ENCODE data around the gene RBFOX1.

Gene RBFOX1

DNA sequence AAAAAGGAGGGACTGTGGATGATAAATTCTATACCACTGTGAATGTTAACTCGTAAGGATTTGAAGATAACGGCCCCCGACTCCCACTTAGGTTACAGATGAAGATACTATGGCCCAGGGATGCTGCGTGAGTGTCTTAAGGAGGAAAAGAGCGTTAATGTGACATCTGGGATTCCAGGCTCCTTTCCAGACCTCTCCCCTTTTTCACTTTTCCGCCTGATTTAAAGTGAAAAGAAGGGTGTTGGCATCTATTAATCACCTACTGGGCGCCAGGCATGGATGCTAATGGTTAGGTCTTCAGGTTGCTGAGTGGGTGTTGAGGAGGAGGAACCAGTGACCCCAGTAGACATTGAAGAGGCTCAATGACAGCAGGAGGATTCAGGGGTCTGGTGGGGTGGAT lies 117.8 kb downstream of the RBFOX1 start:
- H3K79me2 ChIP-seq (ENCODE audit: insufficient read depth, low read length): no peaks in the 10 kb centered on the region
- no peaks in the 10 kb centered on the region for H3K9me3 ChIP-seq (ENCODE audit: insufficient read depth, low read depth, low read length)
- no peaks in the 10 kb centered on the region for H3K36me3 ChIP-seq (ENCODE audit: insufficient read depth, low read length)
- TF ChIP-seq, protein P1, sequence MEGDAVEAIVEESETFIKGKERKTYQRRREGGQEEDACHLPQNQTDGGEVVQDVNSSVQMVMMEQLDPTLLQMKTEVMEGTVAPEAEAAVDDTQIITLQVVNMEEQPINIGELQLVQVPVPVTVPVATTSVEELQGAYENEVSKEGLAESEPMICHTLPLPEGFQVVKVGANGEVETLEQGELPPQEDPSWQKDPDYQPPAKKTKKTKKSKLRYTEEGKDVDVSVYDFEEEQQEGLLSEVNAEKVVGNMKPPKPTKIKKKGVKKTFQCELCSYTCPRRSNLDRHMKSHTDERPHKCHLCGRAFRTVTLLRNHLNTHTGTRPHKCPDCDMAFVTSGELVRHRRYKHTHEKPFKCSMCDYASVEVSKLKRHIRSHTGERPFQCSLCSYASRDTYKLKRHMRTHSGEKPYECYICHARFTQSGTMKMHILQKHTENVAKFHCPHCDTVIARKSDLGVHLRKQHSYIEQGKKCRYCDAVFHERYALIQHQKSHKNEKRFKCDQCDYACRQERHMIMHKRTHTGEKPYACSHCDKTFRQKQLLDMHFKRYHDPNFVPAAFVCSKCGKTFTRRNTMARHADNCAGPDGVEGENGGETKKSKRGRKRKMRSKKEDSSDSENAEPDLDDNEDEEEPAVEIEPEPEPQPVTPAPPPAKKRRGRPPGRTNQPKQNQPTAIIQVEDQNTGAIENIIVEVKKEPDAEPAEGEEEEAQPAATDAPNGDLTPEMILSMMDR (conservative IDR thresholded peaks at IDR 0.05; ENCODE audit: low read length): no peak
- no peak for TF ChIP-seq EZH2phosphoT487 (IDR thresholded peaks at IDR 0.05; ENCODE audit: borderline replicate concordance)
- no peaks in the 10 kb centered on the region for H3K27me3 ChIP-seq (ENCODE audit: insufficient read depth, low read length, poor library complexity, severe bottlenecking)
- H3K4me1 ChIP-seq (ENCODE audit: insufficient read depth, low read length, poor library complexity, severe bottlenecking): no peaks in the 10 kb centered on the region
- H3K9me2 ChIP-seq (replicated peaks; ENCODE audit: low read depth, low read length): no peaks in the 10 kb centered on the region
- no peak overlapping the region for H2AFZ ChIP-seq (ENCODE audit: low read length)
- no peak overlapping the region for H3K9ac ChIP-seq (ENCODE audit: low read depth, low read length, poor library complexity, severe bottlenecking)
- no peak overlapping the region for H3K4me3 ChIP-seq (ENCODE audit: low read length, poor library complexity, severe bottlenecking)
- no peaks in the 10 kb centered on the region for H3F3A ChIP-seq (ENCODE audit: low read depth)
- no peaks in the 10 kb centered on the region for H4K20me1 ChIP-seq (ENCODE audit: insufficient read depth, low read length, poor library complexity, severe bottlenecking)
- H3K4me2 ChIP-seq (ENCODE audit: low read depth, low read length, poor library complexity, severe bottlenecking): no peak overlapping the region

DNA sequence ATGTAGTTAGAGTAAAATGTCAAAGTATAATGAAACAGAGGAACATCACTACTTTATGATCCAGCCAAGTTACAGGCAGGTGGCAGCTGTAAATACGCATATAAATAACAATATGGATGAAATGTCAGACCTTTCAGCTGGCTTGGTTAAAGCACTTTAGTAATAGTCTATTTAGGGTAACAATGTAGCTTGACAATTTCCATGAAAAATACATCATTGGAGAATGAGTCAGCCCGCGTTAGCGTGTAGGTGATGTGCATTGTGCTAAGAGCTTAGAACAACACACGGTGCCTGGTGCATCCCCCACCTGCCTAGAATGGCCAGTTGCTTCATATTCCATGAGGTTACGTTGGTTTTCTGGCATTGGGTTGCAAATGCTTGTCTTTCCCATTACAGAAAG lies 119.4 kb downstream of the RBFOX1 start:
- H3K27me3 ChIP-seq (ENCODE audit: insufficient read depth, low read length, poor library complexity, severe bottlenecking): no peaks in the 10 kb centered on the region
- H3K9me2 ChIP-seq (replicated peaks; ENCODE audit: low read depth, low read length): no peaks in the 10 kb centered on the region
- no peak overlapping the region for H3K9ac ChIP-seq (ENCODE audit: low read depth, low read length, poor library complexity, severe bottlenecking)
- H3K9me3 ChIP-seq (ENCODE audit: insufficient read depth, low read depth, low read length): no peaks in the 10 kb centered on the region
- H3K4me3 ChIP-seq (ENCODE audit: low read length, poor library complexity, severe bottlenecking): no peak overlapping the region
- no peak overlapping the region for H2AFZ ChIP-seq (ENCODE audit: low read length)
- no peaks in the 10 kb centered on the region for H3K4me1 ChIP-seq (ENCODE audit: insufficient read depth, low read length, poor library complexity, severe bottlenecking)
- H3K36me3 ChIP-seq (ENCODE audit: insufficient read depth, low read length): no peaks in the 10 kb centered on the region
- no peaks in the 10 kb centered on the region for H3K79me2 ChIP-seq (ENCODE audit: insufficient read depth, low read length)
- no peak for TF ChIP-seq EZH2phosphoT487 (IDR thresholded peaks at IDR 0.05; ENCODE audit: borderline replicate concordance)
- TF ChIP-seq, protein P1 (conservative IDR thresholded peaks at IDR 0.05; ENCODE audit: low read length): no peak
- H4K20me1 ChIP-seq (ENCODE audit: insufficient read depth, low read length, poor library complexity, severe bottlenecking): no peaks in the 10 kb centered on the region
- H3K4me2 ChIP-seq (ENCODE audit: low read depth, low read length, poor library complexity, severe bottlenecking): no peak overlapping the region
- H3F3A ChIP-seq (ENCODE audit: low read depth): no peaks in the 10 kb centered on the region

DNA sequence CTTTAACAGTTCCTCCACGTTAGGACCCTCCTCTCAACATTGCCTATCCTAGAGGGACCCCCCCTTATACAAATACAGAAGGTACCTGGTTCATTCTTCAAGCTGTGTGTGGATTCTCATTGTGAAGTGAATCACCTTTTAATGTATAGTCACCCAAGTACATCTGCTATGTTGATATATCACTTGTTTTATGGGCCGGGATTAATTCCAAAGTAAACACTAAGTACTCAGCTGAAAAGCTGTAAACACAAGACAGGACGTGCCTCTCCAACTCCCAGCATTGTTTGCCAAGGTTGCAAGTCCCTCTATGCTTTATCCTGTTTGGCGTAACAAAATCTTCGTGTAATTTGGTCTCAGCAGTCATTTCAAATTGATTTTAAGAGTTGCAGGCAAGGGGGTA lies 123.6 kb downstream of the RBFOX1 start:
- H3F3A ChIP-seq (ENCODE audit: low read depth): no peaks in the 10 kb centered on the region
- no peaks in the 10 kb centered on the region for H3K27me3 ChIP-seq (ENCODE audit: insufficient read depth, low read length, poor library complexity, severe bottlenecking)
- H3K9ac ChIP-seq (ENCODE audit: low read depth, low read length, poor library complexity, severe bottlenecking): no peak overlapping the region
- TF ChIP-seq EZH2phosphoT487 (IDR thresholded peaks at IDR 0.05; ENCODE audit: borderline replicate concordance): no peak
- TF ChIP-seq, protein P1 (conservative IDR thresholded peaks at IDR 0.05; ENCODE audit: low read length): no peak
- H3K79me2 ChIP-seq (ENCODE audit: insufficient read depth, low read length): no peaks in the 10 kb centered on the region
- no peak overlapping the region for H3K4me3 ChIP-seq (ENCODE audit: low read length, poor library complexity, severe bottlenecking)
- H2AFZ ChIP-seq (ENCODE audit: low read length): no peak overlapping the region
- no peaks in the 10 kb centered on the region for H3K9me2 ChIP-seq (replicated peaks; ENCODE audit: low read depth, low read length)
- H3K9me3 ChIP-seq (ENCODE audit: insufficient read depth, low read depth, low read length): no peaks in the 10 kb centered on the region
- H4K20me1 ChIP-seq (ENCODE audit: insufficient read depth, low read length, poor library complexity, severe bottlenecking): no peaks in the 10 kb centered on the region
- H3K4me1 ChIP-seq (ENCODE audit: insufficient read depth, low read length, poor library complexity, severe bottlenecking): no peaks in the 10 kb centered on the region
- H3K4me2 ChIP-seq (ENCODE audit: low read depth, low read length, poor library complexity, severe bottlenecking): no peak overlapping the region
- no peaks in the 10 kb centered on the region for H3K36me3 ChIP-seq (ENCODE audit: insufficient read depth, low read length)
